Skin epidermis (tissue), 12 donors: ENCODE data around the gene PPM1F.

Experiments used
- H3K27ac ChIP-seq, 21 experiments: fragments of 200-600 bp; sonication (generic) in 11 of 21; one replicate each; pipeline ENCODE4 v1.5.0; 2020; ENCODE audit warnings: mild to moderate bottlenecking in 3 of 21, inconsistent platforms in 2 of 21, moderate library complexity in 2 of 21
- H3K4me3 ChIP-seq, 7 experiments: fragments of 200-600 bp; sonication (generic) in 2 of 7; one replicate each; pipeline ENCODE4 v1.5.0; 2020; ENCODE audit warnings: inconsistent platforms in 2 of 7, mild to moderate bottlenecking in 2 of 7, moderate library complexity in 1 of 7

PPM1F gene

GRCh38 chr22:21977814-21978213, 25.2 kb upstream of the PPM1F start:
- H3K27ac ChIP-seq = no peak overlapping the region
- H3K4me3 ChIP-seq = no peak overlapping the region

- no peak overlapping the region for H3K27ac ChIP-seq
- no peak overlapping the region for H3K4me3 ChIP-seq
Observed at GRCh38 chr22:21975854-21976345, 23.3 kb upstream of the PPM1F start.

GRCh38 chr22:21975273-21975672, 22.6 kb upstream of the PPM1F start:
- H3K4me3 ChIP-seq = no peak overlapping the region
- no peak overlapping the region for H3K27ac ChIP-seq

- Histone ChIP-seq H3K4me3 (no peak overlapping the region), H3K27ac (no peak overlapping the region)
Observed at GRCh38 chr22:21974058-21974649, 21.5 kb upstream of the PPM1F start.

- H3K4me3 ChIP-seq = no peak overlapping the region
- H3K27ac ChIP-seq = no peak overlapping the region
Observed at GRCh38 chr22:21972806-21973205, 20.2 kb upstream of the PPM1F start.

GRCh38 chr22:21972293-21972779, 19.7 kb upstream of the PPM1F start:
- H3K27ac ChIP-seq = no peak overlapping the region
- no peak overlapping the region for H3K4me3 ChIP-seq

GRCh38 chr22:21971858-21972275, 19.2 kb upstream of the PPM1F start:
- no peak overlapping the region for H3K4me3 ChIP-seq
- no peak overlapping the region for H3K27ac ChIP-seq

GRCh38 chr22:21970800-21971617, 18.4 kb upstream of the PPM1F start:
- H3K4me3 ChIP-seq = no peak overlapping the region
- H3K27ac ChIP-seq = no peak overlapping the region

- Histone ChIP-seq H3K27ac (no peak overlapping the region), H3K4me3 (no peak overlapping the region)
Observed at GRCh38 chr22:21970037-21970799, 17.6 kb upstream of the PPM1F start.

- no peak overlapping the region for H3K27ac ChIP-seq
- no peak overlapping the region for H3K4me3 ChIP-seq
Observed at GRCh38 chr22:21968452-21969129, 15.9 kb upstream of the PPM1F start.

GRCh38 chr22:21967693-21968271, 15.1 kb upstream of the PPM1F start:
- Histone ChIP-seq H3K27ac (no peak overlapping the region), H3K4me3 (no peak overlapping the region)

GRCh38 chr22:21966643-21967516, 14.2 kb upstream of the PPM1F start:
- Histone ChIP-seq H3K27ac (no peak overlapping the region), H3K4me3 (no peak overlapping the region)

GRCh38 chr22:21965762-21966288, 13.2 kb upstream of the PPM1F start:
- H3K27ac ChIP-seq = no peak overlapping the region

GRCh38 chr22:21964918-21965484, 12.4 kb upstream of the PPM1F start:
- no peak overlapping the region for H3K27ac ChIP-seq
- H3K4me3 ChIP-seq = no peak overlapping the region

More at GRCh38 chr22:21965762-21966288, 13.2 kb upstream of the PPM1F start:
- no peak overlapping the region for H3K4me3 ChIP-seq

- no peak overlapping the region for H3K27ac ChIP-seq
- H3K4me3 ChIP-seq = no peak overlapping the region
Observed at GRCh38 chr22:21964234-21964633, 11.6 kb upstream of the PPM1F start.

- Histone ChIP-seq H3K4me3 (no peak overlapping the region), H3K27ac (no peak overlapping the region)
Observed at GRCh38 chr22:21963790-21964211, 11.2 kb upstream of the PPM1F start.

GRCh38 chr22:21963286-21963685, 10.6 kb upstream of the PPM1F start:
- H3K4me3 ChIP-seq = no peak overlapping the region

GRCh38 chr22:21962655-21962949, 10.0 kb upstream of the PPM1F start:
- no peak overlapping the region for H3K27ac ChIP-seq
- no peak overlapping the region for H3K4me3 ChIP-seq

More at GRCh38 chr22:21963286-21963685, 10.6 kb upstream of the PPM1F start:
- H3K27ac ChIP-seq = no peak overlapping the region
